Gastroesophageal sphincter (tissue), 3 donors: Measurements from ENCODE around the gene GSC2.

Source experiments
- EP300 ChIP-seq: sonication (generic); formaldehyde crosslinking; IDR thresholded peaks from one replicate; pipeline ENCODE4 v1.6.1; 2017; ENCODE audit warnings: antibody characterized with exemption, mild to moderate bottlenecking
- POLR2A ChIP-seq, 2 donors: fragments of 450-650 bp; IDR thresholded peaks; one replicate each; pipeline ENCODE4 v1.6.1; 2017; ENCODE audit warnings: antibody characterized with exemption in 2 of 2, mild to moderate bottlenecking in 2 of 2, moderate library complexity in 1 of 2
- POLR2AphosphoS5 ChIP-seq: sonication (generic); formaldehyde crosslinking; IDR thresholded peaks from one replicate; pipeline ENCODE4 v1.6.1; 2017; ENCODE audit warnings: antibody characterized with exemption
- TF ChIP-seq, protein P1 (sequence below), 4 experiments: fragments of 200-600 bp in 2 of 4; fragments of 450-650 bp in 2 of 4; sonication (generic) in 1 of 4; IDR thresholded peaks; one replicate each; pipeline ENCODE4 v1.5.1; 2017 to 2019; ENCODE audit warnings: antibody characterized with exemption in 4 of 4, mild to moderate bottlenecking in 2 of 4, moderate library complexity in 2 of 4

DNA sequence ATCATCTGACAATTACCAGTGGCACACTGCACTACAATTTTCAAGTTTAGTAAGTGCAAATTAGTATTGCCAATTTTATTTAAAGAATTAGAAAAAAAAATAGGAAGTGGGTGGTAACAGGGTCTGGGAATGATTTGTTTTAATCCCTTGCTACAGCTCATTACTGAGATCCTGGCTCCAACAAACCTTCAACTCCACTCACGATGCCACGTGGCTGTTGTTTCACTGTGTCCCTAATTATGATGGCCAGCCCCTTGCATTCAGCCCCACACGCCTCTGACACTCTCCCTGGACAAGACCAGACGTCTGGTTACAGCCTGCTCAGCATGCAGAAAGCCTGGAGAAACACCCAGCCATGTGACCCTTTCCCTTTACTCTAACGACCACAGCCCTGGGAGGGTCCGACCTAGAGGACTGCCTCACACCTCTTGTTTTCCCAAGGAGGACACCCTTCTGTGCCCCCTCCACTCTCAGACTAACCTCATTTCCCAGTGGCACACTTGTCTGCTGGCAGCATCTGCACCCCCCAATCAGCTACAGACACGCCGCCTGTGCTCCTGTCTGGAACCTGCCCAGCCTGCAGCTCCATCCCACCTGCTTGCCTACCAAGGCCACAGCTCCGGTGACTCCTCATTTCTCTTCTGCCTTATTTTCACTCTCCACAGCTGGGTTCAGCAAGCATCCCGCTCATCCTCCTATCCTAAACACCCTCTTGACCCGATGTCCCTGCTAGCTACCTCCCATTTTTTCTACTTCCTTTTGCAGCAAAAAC, 46.9 kb upstream of the GSC2 start:
- TF ChIP-seq, protein P1, sequence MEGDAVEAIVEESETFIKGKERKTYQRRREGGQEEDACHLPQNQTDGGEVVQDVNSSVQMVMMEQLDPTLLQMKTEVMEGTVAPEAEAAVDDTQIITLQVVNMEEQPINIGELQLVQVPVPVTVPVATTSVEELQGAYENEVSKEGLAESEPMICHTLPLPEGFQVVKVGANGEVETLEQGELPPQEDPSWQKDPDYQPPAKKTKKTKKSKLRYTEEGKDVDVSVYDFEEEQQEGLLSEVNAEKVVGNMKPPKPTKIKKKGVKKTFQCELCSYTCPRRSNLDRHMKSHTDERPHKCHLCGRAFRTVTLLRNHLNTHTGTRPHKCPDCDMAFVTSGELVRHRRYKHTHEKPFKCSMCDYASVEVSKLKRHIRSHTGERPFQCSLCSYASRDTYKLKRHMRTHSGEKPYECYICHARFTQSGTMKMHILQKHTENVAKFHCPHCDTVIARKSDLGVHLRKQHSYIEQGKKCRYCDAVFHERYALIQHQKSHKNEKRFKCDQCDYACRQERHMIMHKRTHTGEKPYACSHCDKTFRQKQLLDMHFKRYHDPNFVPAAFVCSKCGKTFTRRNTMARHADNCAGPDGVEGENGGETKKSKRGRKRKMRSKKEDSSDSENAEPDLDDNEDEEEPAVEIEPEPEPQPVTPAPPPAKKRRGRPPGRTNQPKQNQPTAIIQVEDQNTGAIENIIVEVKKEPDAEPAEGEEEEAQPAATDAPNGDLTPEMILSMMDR (IDR thresholded peaks at IDR 0.05) = no peak
- TF ChIP-seq POLR2A (IDR thresholded peaks at IDR 0.05) = no peak
- no peak for TF ChIP-seq POLR2AphosphoS5
- TF ChIP-seq EP300 = no peak
